Right renal cortex interstitium (tissue), 3 donors: ENCODE results near the gene CAPN10. TPM values are rescaled to one million over a fixed set of nuclear protein-coding genes. Genes with fewer than 3 reads are reported as not detected.

ENCODE experiments used
- DNase-seq, 3 donors: peaks; one replicate each; pipeline ENCODE4 v3.0.0-alpha.2; 2013; ENCODE audit warnings: low read depth in 3 of 3, low spot score in 2 of 3
- polyA plus RNA-seq, 3 donors: library from polyadenylated mRNA; unstranded; fragments of 120-200 nt; gene quantifications; one replicate each; pipeline ENCODE4 v1.2.1, GENCODE V29; 2013; ENCODE audit not compliant: insufficient read length in 3 of 3

CAPN10 gene
- polyA plus RNA-seq, 3 donors = 18.1 to 20.9 (median 18.1) TPM

DNA sequence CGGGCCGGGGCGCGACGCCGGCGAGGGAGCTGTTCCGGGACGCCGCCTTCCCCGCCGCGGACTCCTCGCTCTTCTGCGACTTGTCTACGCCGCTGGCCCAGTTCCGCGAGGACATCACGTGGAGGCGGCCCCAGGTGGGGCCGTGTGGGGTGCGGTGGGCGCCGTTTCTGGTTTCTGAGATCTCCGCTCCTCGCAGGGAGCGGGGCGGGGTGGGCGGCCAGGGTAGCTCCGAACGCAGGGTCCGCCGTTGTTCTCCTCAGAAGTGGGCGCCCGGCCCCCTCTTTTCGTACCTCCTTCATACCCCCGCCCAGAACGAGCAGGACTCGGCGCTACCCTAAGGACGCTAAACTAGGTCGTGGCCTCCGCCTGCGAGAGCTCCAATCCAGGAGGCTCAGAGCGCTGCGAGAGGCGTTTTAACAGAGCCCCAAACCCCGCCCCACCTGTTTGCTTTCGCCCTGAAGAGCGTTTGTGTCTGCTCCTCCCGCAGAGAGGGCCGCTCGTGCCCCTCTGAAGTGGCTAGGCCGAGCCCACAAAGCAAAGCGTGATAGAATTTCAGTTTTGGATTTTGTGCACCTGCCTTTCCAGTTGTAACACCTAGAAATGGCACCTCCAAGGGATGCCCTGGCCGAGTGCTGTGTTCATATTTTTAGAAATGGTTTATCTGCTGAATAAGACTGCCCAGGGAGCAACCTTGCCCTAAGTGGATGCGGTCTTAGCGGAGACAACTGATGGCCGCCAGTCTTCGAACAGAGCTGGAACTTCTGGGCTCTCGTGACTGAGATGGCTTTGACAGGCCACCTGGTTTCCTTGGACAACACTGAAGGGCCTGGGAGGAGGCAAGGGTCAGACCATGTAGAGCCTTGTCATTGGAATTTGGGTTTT is 626 bp downstream of the CAPN10 start:
- DNase-seq = no peak

DNA sequence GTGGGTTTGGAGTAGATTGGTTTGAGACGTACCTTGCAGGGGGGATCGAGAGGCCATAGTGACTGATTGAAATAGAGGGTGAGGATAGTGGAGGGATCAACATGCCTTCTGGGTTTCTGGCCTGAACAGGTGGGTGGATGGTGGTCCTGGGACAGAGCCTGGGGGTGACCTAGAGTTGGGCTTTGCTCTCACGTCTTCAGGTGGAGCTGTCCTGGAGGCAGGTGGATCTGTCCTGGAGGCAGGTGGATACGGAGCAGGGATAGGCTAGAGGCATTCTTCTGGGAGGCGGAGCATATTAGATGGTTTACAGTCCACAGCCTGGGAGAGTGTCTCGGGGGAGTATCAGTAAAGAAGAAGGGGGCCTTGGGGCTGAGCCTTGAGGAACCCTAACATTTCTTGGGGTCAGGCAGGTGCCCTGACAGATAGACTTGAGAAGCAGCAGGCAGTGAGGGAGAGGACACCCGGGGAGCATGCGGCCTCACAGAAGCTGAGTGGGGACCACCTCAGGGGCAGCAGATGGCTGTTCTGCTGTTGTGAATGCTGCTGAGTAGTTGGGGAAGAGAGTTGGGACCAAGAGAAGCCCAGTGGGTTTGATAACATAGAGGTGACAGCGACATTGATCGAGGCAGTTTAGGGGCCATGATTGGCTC is 1.6 kb downstream of the CAPN10 start:
- DNase-seq = no peak

DNA sequence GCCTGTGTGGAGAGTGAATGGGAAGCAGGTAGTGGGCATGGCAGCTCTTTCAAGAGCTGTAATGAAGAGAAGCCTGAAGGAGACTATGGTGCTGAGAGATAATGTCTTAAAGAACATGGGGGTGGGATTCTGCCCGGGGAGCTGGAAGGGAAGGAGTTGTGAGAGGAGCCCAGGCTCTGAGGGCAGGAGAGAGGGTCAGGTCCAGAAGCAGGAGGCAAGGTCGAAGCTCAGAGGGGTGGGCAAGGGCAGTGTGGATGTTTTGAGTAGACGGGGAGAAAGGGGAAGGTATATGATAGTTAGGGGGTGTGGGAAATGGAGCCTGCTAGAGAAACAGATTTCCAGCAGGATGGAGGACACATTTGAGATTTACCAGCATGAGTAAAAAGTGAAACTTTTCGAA is 2.1 kb downstream of the CAPN10 start:
- DNase-seq = no peak

DNA sequence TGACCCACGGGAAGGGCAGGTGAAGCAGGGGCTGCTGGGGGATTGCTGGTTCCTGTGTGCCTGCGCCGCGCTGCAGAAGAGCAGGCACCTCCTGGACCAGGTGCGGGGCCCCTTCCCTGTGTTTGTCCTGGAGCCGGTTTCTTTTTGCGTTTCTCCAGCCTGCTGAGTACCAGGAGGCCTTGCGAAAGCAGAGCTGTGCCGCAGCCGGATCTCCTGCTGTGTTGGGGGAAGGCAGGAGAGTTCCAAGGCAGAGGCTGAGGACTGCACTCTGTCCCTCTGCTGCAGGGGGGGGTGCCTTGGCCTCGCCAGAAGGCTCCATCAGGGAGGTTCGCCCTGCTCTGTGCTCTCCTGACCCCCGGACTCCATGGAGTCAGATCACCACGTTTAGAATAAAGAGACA is 2.8 kb downstream of the CAPN10 start:
- DNase-seq = no peak

DNA sequence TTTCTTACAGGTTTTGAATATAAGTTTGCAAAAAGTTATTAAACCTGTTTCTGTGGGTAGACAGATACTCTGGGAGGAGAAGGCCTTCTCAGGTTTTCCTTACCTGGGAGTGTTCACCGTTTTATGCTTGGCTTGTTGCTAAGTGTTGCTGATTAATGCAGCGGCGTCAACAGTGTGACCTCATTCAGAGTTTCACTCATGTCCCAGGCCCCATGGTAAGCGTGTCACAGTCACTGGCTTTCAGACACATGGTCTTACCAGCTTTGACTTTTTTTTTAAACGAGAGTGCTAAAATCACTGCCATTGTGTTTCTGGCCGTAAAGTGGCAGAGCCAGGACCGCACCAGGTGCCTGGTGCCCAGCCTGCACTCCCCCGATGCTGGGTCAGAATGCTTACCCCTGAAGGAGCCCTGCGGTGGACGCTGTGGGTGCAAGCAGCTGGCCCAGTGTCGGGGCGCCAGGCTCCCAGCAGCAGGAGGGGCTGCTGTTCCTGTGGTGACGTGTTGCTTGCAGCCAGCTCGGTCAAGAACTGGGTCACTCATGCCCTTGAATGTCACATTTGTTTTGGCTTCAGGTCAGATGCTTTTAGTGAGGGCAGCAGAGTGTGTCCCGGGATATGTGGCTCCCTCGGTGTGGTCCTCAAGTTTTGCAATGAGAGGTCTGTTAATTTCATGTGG is 3.5 kb downstream of the CAPN10 start:
- no peak for DNase-seq

DNA sequence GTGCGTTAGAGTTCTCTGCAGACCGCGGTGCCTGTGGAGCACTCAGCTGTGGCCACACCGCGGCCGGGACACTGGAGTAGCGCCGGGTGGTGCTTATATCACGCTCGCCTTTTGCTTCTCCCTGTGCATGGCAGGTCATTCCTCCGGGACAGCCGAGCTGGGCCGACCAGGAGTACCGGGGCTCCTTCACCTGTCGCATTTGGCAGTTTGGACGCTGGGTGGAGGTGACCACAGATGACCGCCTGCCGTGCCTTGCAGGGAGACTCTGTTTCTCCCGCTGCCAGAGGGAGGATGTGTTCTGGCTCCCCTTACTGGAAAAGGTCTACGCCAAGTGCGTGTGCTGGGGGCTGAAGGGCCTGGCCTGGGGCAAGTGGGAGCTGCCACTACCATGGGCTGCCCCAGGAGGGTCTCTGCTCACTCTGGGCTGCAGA is 4.2 kb downstream of the CAPN10 start:
- DNase-seq = no peak

DNA sequence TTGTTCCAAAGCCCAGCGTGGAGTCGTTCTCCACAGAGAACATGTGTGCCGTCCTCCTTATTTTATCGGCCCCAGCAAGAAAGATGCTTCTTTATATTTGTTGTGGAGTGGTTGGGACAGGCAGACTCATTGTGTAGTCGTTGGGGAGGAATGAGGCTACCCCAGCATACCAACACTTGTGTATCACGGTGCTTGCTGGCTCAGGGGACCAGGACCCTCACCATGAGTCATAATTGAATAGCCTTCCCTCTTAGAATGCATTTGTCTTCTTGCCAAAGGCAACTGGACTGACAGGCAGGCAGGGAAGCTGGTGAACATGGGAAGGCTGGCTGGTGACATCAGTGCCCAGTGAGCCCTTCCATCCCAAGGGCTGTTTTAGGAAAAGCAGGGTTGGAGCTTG is 4.7 kb downstream of the CAPN10 start:
- no peak for DNase-seq

DNA sequence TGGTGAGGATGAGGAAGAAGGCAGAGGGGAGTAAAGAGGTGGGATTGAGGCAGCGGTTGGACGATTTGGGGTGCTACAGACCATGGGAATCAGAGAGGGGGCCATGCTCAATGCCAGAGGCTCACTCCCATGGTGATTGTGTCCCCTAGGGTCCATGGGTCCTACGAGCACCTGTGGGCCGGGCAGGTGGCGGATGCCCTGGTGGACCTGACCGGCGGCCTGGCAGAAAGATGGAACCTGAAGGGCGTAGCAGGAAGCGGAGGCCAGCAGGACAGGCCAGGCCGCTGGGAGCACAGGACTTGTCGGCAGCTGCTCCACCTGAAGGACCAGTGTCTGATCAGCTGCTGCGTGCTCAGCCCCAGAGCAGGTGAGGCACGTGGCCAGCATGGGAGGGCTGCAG is 5.2 kb downstream of the CAPN10 start:
- DNase-seq = no peak

DNA sequence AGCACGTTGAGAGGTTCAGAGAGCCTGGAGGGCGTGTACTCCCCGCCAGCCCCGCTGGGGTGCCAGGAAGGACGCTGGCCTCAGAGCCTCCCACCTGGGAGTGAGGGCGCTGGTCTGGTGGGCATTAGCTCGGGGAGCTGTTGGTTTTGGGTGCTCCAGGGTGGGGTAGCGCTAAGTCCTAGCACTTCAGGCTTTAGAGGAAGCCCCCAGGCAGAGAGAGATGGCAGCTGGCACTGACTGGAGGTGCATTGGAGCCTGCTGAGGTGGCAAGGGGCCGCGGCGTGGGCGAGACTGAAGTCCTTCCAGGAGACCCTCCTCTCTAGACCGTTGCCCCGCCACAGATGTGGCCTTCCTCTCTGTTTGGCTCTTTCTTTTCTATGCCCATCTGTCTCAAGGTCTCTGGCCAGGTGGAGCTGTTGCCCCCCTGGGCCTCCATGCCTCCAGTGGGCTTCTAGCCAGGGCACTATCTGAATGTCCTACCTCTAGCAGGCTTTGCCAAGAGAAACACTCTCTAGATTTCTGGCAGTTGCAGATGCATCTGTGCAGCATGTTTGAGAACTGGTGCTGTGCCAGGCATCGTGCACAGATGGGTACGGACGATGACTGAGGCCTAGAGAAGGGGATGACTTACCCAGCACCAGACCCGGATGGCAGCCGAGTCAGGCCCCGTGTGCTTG is 6.6 kb downstream of the CAPN10 start:
- DNase-seq = no peak

DNA sequence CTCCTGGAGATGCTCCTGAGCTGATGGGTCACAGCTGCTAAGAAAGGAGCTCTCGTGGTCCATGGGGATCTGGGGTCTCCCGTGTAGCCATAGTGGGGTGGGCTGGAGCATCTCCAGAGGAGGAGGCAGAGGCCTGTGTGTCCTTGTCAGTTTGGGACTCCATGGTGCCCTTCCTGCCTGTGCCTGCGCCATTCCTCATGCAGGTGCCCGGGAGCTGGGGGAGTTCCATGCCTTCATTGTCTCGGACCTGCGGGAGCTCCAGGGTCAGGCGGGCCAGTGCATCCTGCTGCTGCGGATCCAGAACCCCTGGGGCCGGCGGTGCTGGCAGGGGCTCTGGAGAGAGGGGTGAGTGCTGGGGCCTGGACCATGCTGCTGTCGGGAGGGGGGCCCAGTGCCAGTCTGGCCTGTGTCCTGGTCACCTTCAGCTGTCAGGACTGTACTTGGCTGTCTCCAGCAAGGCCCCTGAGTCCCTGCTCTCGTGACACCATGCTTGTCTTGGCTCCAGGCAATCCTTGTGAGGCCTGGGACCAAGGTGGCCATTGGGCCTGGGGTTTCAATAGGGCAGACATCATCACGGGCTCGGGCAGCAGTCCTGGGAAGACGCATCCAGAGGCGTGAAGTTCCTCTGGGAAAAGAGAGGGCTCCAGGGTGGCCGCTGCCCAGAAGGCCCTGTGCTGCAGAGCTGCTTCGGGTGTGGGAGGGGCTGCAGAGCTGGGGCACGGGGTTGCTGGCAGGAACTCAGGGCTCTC is 7.3 kb downstream of the CAPN10 start:
- DNase-seq = no peak

DNA sequence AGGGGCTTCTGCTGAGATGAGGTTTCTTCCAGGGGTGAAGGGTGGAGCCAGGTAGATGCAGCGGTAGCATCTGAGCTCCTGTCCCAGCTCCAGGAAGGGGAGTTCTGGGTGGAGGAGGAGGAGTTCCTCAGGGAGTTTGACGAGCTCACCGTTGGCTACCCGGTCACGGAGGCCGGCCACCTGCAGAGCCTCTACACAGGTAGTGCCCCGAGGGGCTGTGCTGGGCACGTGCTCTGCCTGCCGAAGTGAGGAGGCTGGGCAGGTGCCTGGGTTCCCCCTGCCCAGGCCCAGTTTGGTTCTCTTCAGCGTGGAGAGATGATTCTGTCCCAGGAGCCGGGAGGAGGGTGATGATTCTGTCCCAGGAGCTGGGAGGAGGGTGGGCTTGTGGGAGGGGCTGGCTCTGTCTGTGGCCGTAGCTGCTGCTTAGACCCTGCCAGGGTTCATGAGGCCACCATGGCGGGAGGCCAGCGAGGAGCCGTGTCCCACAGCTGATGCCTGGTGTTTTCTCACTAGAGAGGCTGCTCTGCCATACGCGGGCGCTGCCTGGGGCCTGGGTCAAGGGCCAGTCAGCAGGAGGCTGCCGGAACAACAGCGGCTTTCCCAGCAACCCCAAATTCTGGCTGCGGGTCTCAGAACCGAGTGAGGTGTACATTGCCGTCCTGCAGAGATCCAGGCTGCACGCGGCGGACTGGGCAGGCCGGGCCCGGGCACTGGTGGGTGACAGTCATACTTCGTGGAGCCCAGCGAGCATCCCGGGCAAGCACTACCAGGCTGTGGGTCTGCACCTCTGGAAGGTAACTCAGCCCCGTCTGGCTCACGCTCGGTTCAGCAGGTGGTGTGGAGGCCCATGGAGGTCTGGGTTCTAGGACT is 8.2 kb downstream of the CAPN10 start:
- DNase-seq = no peak

DNA sequence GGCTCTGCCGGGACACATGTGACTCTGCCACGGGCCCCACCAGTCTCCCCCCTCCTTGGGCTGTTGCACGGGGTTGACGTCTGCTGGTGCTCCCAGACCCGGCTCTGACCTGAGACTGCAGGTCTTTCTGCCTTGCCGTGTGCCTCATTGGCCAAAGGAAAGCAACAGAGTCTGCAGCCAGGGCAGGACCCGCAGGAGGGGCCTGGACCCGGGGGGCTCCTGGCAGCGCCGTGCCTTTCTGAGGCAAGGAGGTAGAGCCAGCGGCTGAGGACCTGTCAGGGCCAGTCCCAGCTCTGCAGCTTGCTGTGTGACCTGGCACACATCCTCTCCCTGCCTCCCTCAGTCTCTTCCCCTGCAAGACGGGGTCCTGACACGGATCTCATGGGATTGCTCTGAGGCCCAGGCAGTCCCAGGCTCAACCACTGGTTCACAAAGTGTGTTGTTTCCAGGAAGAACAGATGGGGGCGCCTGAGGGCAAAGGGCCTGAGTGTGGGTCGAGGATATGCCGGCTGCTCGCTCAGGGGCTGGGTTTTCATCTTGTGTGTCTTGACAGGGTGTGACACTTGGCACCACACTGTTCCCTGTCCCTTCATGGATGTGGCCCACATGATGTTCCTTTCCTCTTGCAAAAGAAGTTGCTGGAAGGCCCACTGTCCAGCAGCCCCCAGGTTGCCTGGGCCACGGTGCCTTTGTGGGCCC is 9.0 kb downstream of the CAPN10 start:
- no peak for DNase-seq

DNA sequence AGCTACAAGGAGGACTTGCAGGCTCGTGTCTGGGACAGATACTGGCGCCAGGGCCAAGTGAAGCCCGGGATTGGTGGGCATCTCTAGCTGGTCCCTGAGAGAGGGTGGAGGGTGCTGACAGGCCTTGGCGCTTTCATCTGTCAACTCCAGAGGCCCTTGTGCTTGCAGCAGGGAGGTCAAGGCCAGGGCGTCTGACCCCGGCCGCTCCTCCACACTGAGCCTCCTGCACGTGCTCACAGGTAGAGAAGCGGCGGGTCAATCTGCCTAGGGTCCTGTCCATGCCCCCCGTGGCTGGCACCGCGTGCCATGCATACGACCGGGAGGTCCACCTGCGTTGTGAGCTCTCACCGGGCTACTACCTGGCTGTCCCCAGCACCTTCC is 9.5 kb downstream of the CAPN10 start:
- DNase-seq = no peak

DNA sequence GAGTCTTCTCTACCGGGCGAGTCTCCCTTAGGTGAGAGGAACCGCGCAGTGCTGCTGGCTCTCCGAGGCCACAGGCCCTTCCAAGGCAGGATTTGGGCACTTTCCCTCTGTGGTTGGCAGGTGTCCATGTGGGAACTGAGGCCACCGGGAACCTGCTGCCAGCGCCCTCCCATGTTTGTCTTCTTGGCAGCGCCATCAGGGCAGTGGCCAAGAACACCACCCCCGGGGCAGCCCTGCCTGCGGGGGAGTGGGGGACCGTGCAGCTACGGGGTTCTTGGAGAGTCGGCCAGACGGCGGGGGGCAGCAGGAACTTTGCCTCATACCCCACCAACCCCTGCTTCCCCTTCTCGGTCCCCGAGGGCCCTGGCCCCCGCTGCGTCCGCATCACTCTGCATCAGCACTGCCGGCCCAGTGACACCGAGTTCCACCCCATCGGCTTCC is 10.0 kb downstream of the CAPN10 start:
- no peak for DNase-seq

DNA sequence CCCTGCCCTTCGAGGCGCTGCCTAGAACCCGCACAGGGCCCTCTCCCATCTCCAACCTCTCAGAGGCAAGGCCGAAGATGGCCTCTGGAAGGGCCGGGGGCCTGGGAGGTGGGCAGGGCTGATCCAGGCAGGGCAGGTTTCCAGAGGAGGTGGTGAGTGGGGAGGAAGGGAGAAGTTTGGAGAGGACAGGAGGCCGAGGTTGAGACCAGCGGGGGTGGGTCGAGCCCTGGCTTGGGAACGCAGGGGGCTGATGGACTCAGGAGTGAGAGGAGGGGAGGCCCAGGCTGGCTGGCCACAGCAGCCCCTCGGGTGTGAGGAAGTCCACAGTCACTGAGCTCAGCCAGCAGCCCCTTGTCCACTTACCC is 10.5 kb downstream of the CAPN10 start:
- no peak for DNase-seq

DNA sequence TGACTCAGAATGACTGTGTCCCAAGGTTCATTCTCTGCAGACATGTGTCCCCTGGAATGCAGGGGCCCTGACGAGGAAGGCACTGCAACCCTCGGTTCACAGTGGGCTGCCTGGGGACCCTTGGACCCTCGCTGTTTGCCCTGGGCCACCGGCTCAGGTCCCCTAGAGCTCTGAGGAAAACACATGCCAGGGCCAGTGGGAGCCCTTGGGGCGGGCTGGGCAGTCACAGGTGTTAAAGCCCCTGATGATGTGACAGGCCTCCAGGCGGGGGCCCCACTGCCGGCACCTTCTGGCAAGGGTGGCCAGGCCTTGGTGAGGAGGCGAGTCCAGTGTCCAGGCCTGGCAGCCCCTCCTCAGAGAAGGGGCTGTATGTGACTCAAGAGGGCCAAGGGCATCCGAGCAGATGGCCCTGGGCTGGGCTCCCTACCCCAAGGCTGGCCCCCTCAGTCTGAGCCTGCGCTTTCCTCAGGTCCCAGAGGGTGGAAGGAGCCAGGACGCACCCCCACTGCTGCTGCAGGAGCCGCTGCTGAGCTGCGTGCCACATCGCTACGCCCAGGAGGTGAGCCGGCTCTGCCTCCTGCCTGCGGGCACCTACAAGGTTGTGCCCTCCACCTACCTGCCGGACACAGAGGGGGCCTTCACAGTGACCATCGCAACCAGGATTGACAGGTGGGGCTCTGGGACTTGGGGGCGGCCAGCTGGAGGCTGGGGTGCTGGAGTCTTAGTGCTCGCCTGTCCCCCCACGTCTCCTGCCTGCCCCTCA is 11.1 kb downstream of the CAPN10 start:
- DNase-seq = no peak

DNA sequence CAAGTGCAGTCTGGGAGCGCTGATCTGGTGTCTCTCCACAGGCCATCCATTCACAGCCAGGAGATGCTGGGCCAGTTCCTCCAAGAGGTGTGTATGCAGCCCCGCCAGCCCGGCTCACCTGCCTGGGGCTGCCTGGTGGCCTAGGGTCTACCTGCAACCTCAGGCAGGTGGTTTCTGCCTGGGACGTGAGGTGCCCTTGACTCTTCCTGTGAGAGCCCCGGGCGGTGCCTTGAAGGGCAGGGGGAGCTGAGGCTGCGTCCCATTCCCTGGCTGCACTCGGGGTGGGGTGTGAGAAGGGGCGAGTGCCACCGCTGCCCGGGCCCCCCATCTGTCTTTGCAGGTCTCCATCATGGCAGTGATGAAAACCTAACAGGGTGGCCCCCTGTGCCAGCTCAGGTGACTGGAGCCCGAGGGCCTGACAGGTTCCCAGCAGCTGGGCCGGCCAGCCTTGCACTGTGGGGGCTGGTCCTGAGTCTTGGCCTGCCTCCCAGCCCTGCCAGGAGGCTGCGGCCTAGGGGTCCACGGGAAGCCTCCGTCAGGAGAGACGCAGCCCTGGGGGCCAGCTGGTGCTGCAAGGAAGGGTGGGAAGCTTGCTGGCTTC is 11.9 kb downstream of the CAPN10 start:
- DNase-seq = no peak

DNA sequence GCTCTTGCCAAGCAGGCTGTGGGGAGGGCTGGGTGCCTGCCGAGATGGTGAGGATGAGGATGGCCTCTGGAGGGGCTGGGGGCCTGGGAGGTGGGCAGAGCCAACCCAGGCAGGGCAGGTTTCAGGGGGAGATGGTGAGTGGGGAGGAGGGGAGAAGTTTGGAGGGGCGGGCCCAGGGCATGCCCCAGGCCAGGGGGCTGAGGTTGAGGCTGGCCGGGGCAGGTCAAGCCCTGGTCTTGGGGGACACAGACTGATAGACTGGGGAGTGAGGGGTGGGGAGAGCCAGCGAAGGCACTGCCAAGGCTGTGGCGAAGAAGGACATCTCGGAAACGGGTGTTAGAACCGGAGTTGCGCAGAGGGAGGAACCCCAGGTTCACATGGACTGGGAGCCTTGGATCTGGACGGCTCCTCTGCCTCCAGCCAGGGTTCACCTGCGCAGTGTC is 12.6 kb downstream of the CAPN10 start:
- DNase-seq = no peak
